ENCODE measurements around the gene SHANK3. TPM values are rescaled to one million over a fixed set of nuclear protein-coding genes. Genes with fewer than 3 reads are reported as not detected.

Gene SHANK3
- total RNA-seq, 1 donor from 2014 or later, result 0.25 TPM

GRCh38 chr22:50717709-50718351 is 45.2 kb downstream of the SHANK3 start:
- intact Hi-C loops (cut with micrococcal nuclease), result no loop called here
- no peaks in the 10 kb centered on the region for H3K27me3 Mint-ChIP-seq (ENCODE audit: low read depth)
- no peak overlapping the region for H3K4me3 Mint-ChIP-seq (ENCODE audit: low read depth)
- H3K4me1 Mint-ChIP-seq (ENCODE audit: low read depth), result no peaks in the 10 kb centered on the region
- DNase-seq (ENCODE audit: low spot score), result no peak
- H3K27ac Mint-ChIP-seq, result no peak overlapping the region
- no peaks in the 10 kb centered on the region for H3K36me3 Mint-ChIP-seq (ENCODE audit: low read depth)
- H3K9me3 Mint-ChIP-seq, result no peaks in the 10 kb centered on the region

DNA sequence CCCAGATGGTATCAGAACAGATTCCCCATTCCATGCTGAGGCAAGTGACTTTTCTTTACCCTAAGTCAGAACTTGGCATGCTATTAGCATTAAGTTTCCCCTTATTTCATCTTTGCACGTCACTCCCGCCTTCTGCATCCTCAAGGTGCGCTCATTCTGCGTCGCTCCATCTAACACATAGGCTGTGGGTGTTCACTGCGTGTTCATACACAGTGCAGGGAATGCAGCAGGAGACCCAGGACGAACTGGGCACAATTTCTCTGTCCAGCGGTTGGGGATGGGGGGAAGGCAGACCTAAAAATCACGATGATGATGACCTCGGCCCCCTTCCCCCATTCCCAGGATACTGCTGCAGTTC is 45.7 kb downstream of the SHANK3 start:
- H3K4me1 Mint-ChIP-seq (ENCODE audit: low read depth), result no peaks in the 10 kb centered on the region
- H3K4me3 Mint-ChIP-seq (ENCODE audit: low read depth), result no peak overlapping the region
- H3K36me3 Mint-ChIP-seq (ENCODE audit: low read depth), result no peaks in the 10 kb centered on the region
- H3K9me3 Mint-ChIP-seq, result no peaks in the 10 kb centered on the region
- H3K27ac Mint-ChIP-seq, result no peak overlapping the region
- H3K27me3 Mint-ChIP-seq (ENCODE audit: low read depth), result no peaks in the 10 kb centered on the region
- DNase-seq (ENCODE audit: low spot score), result no peak
- intact Hi-C loops (cut with micrococcal nuclease), result no loop called here

DNA sequence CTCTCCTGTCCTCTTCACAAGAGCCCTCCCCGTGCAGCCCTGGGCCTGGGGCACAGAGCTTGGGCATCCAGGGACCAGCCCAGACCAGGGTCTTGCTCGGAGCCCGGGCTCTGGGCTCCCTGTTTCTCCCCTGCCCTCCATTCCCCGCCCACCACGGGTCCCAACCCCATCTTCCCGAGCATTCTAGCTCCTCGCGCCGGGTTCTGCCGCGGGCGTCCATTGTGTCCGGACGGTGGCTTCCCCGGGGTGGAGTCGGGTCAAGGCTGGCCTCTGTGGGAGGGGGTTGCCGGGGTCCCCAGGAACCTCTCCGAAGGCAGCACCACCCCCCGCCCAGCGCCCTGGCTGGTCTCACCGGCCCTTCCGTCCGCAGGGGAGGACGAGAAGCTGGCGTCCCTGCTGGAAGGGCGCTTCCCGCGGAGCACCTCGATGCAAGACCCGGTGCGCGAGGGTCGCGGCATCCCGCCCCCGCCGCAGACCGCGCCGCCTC is 47.2 kb downstream of the SHANK3 start:
- no peaks in the 10 kb centered on the region for H3K27me3 Mint-ChIP-seq (ENCODE audit: low read depth)
- no peaks in the 10 kb centered on the region for H3K9me3 Mint-ChIP-seq
- no peak overlapping the region for H3K27ac Mint-ChIP-seq
- no peak overlapping the region for H3K4me3 Mint-ChIP-seq (ENCODE audit: low read depth)
- H3K36me3 Mint-ChIP-seq (ENCODE audit: low read depth), result no peaks in the 10 kb centered on the region
- intact Hi-C loops (cut with micrococcal nuclease), result no loop called here
- no peaks in the 10 kb centered on the region for H3K4me1 Mint-ChIP-seq (ENCODE audit: low read depth)
- DNase-seq (ENCODE audit: low spot score), result no peak

DNA sequence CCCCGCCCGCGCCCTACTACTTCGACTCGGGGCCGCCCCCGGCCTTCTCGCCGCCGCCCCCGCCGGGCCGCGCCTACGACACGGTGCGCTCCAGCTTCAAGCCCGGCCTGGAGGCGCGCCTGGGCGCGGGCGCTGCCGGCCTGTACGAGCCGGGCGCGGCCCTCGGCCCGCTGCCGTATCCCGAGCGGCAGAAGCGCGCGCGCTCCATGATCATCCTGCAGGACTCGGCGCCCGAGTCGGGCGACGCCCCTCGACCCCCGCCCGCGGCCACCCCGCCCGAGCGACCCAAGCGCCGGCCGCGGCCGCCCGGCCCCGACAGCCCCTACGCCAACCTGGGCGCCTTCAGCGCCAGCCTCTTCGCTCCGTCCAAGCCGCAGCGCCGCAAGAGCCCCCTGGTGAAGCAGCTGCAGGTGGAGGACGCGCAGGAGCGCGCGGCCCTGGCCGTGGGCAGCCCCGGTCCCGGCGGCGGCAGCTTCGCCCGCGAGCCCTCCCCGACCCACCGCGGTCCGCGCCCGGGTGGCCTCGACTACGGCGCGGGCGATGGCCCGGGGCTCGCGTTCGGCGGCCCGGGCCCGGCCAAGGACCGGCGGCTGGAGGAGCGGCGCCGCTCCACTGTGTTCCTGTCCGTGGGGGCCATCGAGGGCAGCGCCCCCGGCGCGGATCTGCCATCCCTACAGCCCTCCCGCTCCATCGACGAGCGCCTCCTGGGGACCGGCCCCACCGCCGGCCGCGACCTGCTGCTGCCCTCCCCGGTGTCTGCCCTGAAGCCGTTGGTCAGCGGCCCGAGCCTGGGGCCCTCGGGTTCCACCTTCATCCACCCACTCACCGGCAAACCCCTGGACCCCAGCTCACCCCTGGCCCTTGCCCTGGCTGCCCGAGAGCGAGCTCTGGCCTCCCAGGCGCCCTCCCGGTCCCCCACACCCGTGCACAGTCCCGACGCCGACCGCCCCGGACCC is 48.0 kb downstream of the SHANK3 start:
- intact Hi-C loops (cut with micrococcal nuclease), result no loop called here
- Mint-ChIP-seq H3K4me1 (ENCODE audit: low read depth) (no peaks in the 10 kb centered on the region), H3K27ac (no peak overlapping the region), H3K9me3 (no peaks in the 10 kb centered on the region), H3K27me3 (ENCODE audit: low read depth) (no peaks in the 10 kb centered on the region), H3K36me3 (ENCODE audit: low read depth) (no peaks in the 10 kb centered on the region), H3K4me3 (ENCODE audit: low read depth) (no peak overlapping the region)
- no peak for DNase-seq (ENCODE audit: low spot score)

DNA sequence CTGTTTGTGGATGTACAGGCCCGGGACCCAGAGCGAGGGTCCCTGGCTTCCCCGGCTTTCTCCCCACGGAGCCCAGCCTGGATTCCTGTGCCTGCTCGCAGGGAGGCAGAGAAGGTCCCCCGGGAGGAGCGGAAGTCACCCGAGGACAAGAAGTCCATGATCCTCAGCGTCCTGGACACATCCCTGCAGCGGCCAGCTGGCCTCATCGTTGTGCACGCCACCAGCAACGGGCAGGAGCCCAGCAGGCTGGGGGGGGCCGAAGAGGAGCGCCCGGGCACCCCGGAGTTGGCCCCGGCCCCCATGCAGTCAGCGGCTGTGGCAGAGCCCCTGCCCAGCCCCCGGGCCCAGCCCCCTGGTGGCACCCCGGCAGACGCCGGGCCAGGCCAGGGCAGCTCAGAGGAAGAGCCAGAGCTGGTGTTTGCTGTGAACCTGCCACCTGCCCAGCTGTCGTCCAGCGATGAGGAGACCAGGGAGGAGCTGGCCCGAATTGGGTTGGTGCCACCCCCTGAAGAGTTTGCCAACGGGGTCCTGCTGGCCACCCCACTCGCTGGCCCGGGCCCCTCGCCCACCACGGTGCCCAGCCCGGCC is 48.7 kb downstream of the SHANK3 start:
- DNase-seq (ENCODE audit: low spot score), result no peak
- no peaks in the 10 kb centered on the region for H3K27me3 Mint-ChIP-seq (ENCODE audit: low read depth)
- intact Hi-C loops (cut with micrococcal nuclease), result no loop called here
- H3K4me1 Mint-ChIP-seq (ENCODE audit: low read depth), result no peaks in the 10 kb centered on the region
- H3K4me3 Mint-ChIP-seq (ENCODE audit: low read depth), result no peak overlapping the region
- H3K36me3 Mint-ChIP-seq (ENCODE audit: low read depth), result no peaks in the 10 kb centered on the region
- no peaks in the 10 kb centered on the region for H3K9me3 Mint-ChIP-seq
- no peak overlapping the region for H3K27ac Mint-ChIP-seq

DNA sequence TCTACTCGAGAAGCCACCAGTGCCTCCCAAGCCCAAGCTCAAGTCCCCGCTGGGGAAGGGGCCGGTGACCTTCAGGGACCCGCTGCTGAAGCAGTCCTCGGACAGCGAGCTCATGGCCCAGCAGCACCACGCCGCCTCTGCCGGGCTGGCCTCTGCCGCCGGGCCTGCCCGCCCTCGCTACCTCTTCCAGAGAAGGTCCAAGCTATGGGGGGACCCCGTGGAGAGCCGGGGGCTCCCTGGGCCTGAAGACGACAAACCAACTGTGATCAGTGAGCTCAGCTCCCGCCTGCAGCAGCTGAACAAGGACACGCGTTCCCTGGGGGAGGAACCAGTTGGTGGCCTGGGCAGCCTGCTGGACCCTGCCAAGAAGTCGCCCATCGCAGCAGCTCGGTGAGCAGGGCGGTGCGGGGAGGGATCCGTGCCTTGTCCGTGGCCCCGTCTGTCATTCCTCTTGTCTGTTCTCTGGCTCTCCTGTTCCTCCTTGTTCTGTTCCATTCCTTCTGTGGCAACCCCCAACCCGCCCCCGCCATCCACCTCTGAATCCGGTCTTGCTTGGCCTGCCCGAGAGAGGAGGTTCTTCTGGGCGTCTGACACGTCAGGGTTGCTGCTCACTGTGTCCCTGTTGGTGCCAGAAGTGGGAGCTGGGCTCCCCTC is 49.6 kb downstream of the SHANK3 start:
- H3K27me3 Mint-ChIP-seq (ENCODE audit: low read depth), result no peaks in the 10 kb centered on the region
- no peak for DNase-seq (ENCODE audit: low spot score)
- H3K36me3 Mint-ChIP-seq (ENCODE audit: low read depth), result no peaks in the 10 kb centered on the region
- H3K4me3 Mint-ChIP-seq (ENCODE audit: low read depth), result no peak overlapping the region
- no peaks in the 10 kb centered on the region for H3K9me3 Mint-ChIP-seq
- intact Hi-C loops (cut with micrococcal nuclease), result no loop called here
- no peaks in the 10 kb centered on the region for H3K4me1 Mint-ChIP-seq (ENCODE audit: low read depth)
- no peak overlapping the region for H3K27ac Mint-ChIP-seq

Other genes with a start within 250 kb of the SHANK3 start
- 102 and 106 TPM in 2 replicates for gene SBF1, start 197.8 kb upstream of the SHANK3 start, total RNA-seq
- gene ADM2, start 191.3 kb upstream of the SHANK3 start, total RNA-seq, result 2.2 and 2.9 TPM in 2 replicates
- 0.25 TPM in 1 of 2 replicates, not detected in the other for gene MIOX, start 186.0 kb upstream of the SHANK3 start, total RNA-seq
- 77.2 and 81.8 TPM in 2 replicates for gene LMF2, start 165.1 kb upstream of the SHANK3 start, total RNA-seq
- 112 and 115 TPM in 2 replicates for gene NCAPH2, start 164.6 kb upstream of the SHANK3 start, total RNA-seq
- gene SCO2, start 147.2 kb upstream of the SHANK3 start, total RNA-seq, result 3.8 and 8.7 TPM in 2 replicates
- 35.9 and 36.9 TPM in 2 replicates for gene TYMP, start 142.8 kb upstream of the SHANK3 start, total RNA-seq
- 3.0 and 3.3 TPM in 2 replicates for gene KLHDC7B, start 126.9 kb upstream of the SHANK3 start, total RNA-seq
- gene SYCE3, start 109.9 kb upstream of the SHANK3 start, total RNA-seq, result 0.62 TPM in 1 of 2 replicates, not detected in the other
- 68.2 and 74.3 TPM in 2 replicates for gene CPT1B, start 94.4 kb upstream of the SHANK3 start, total RNA-seq
- 86.1 and 90.9 TPM in 2 replicates for gene CHKB, start 90.0 kb upstream of the SHANK3 start, total RNA-seq
- gene MAPK8IP2, start 72.0 kb upstream of the SHANK3 start, total RNA-seq, result 0.09 and 0.16 TPM in 2 replicates
- gene ARSA, start 44.7 kb upstream of the SHANK3 start, total RNA-seq, result 25.0 TPM in 2 replicates
- gene ACR, start 65.4 kb downstream of the SHANK3 start, total RNA-seq, result not detected in 2 replicates
- 34.9 and 35.7 TPM in 2 replicates for gene RABL2B, start 110.8 kb downstream of the SHANK3 start, total RNA-seq

Data from activated T-helper 2 cell treated with anti-CD3 and anti-CD28 coated beads, Interferon-gamma antibody, Interleukin-2, Interleukin-4, amounts not matched to agents 10 μg/mL and 5 μg/mL and 100 μg/mL, durations not matched to agents 14 hours and 24 hours and 36 hours (primary cell).